ENCODE measurements around the gene FSTL4.
"Not testable (repeated sequence)": the region's sequence is repeated elsewhere in the genome, so short reads cannot be mapped to it uniquely, and the experiment has no call there.

FSTL4 gene

GRCh38 chr5:133398646-133399101 lies 213.7 kb downstream of the FSTL4 start:
- DNase-seq, result no peak

GRCh38 chr5:133397990-133398645 lies 214.2 kb downstream of the FSTL4 start:
- DNase-seq, result no peak

GRCh38 chr5:133397348-133397747 lies 215.0 kb downstream of the FSTL4 start:
- DNase-seq, result no peak

GRCh38 chr5:133396814-133397213 lies 215.5 kb downstream of the FSTL4 start:
- DNase-seq, result no peak

- DNase-seq, result no peak
Measured at GRCh38 chr5:133396187-133396741, 216.1 kb downstream of the FSTL4 start.

GRCh38 chr5:133395207-133395606 lies 217.1 kb downstream of the FSTL4 start:
- DNase-seq, result not testable (repeated sequence)

- DNase-seq, result not testable (repeated sequence)
Measured at GRCh38 chr5:133394477-133394817, 217.9 kb downstream of the FSTL4 start.

GRCh38 chr5:133393776-133394476 lies 218.4 kb downstream of the FSTL4 start:
- no peak for DNase-seq

- DNase-seq, result no peak
Measured at GRCh38 chr5:133392448-133392847, 219.9 kb downstream of the FSTL4 start.

GRCh38 chr5:133391354-133392136 lies 220.8 kb downstream of the FSTL4 start:
- DNase-seq, result no peak

GRCh38 chr5:133390416-133391353 lies 221.7 kb downstream of the FSTL4 start:
- DNase-seq, result no peak

- DNase-seq, result no peak
Measured at GRCh38 chr5:133389066-133389590, 223.2 kb downstream of the FSTL4 start.

GRCh38 chr5:133387621-133388020 lies 224.7 kb downstream of the FSTL4 start:
- no peak for DNase-seq

- no peak for DNase-seq
Measured at GRCh38 chr5:133387091-133387490, 225.2 kb downstream of the FSTL4 start.

GRCh38 chr5:133386662-133387061 lies 225.7 kb downstream of the FSTL4 start:
- no peak for DNase-seq

GRCh38 chr5:133385346-133385745 lies 227.0 kb downstream of the FSTL4 start:
- no peak for DNase-seq

GRCh38 chr5:133384903-133385302 lies 227.4 kb downstream of the FSTL4 start:
- no peak for DNase-seq

GRCh38 chr5:133384120-133384855 lies 228.1 kb downstream of the FSTL4 start:
- DNase-seq, result no peak

- DNase-seq, result no peak
Measured at GRCh38 chr5:133383580-133383939, 228.8 kb downstream of the FSTL4 start.

GRCh38 chr5:133382661-133383579 lies 229.4 kb downstream of the FSTL4 start:
- no peak for DNase-seq

Data from CD4-positive, alpha-beta T cell treated with Interleukin-12 subunit alpha and Interleukin-12 subunit beta, for 1 hour (primary cell).